ENCODE data around the gene TGFBRAP1.

TGFBRAP1 gene

DNA sequence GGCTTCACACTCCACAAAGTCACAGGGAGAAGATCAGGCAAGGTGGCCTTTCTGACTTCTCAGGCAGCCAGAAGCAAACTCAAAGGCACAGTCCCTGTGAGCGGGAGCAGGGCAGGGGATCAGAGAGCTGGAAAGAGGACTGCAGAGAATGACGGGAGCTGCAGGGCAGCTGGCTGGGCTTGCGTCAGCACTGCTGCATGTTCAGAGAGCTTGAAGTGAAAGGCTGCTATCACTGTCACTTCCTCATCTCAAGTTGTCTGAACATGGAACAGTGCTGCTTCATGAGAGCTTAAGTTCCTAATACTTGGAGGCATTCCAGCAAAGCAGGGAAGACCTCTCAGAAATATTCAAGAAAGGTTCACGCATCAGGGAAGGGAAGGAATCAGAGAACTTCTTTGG, 20.4 kb downstream of the TGFBRAP1 start:
- TF ChIP-seq, protein P1, sequence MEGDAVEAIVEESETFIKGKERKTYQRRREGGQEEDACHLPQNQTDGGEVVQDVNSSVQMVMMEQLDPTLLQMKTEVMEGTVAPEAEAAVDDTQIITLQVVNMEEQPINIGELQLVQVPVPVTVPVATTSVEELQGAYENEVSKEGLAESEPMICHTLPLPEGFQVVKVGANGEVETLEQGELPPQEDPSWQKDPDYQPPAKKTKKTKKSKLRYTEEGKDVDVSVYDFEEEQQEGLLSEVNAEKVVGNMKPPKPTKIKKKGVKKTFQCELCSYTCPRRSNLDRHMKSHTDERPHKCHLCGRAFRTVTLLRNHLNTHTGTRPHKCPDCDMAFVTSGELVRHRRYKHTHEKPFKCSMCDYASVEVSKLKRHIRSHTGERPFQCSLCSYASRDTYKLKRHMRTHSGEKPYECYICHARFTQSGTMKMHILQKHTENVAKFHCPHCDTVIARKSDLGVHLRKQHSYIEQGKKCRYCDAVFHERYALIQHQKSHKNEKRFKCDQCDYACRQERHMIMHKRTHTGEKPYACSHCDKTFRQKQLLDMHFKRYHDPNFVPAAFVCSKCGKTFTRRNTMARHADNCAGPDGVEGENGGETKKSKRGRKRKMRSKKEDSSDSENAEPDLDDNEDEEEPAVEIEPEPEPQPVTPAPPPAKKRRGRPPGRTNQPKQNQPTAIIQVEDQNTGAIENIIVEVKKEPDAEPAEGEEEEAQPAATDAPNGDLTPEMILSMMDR (IDR thresholded peaks at IDR 0.05; ENCODE audit: control extremely low read depth, extremely low read depth, low read depth, missing control alignments), result no peak
- no peak for DNase-seq (ENCODE audit: extremely low spot score)
- ChIA-PET CTCF (interaction anchor here (1.1 to 4.0 kb wide), 4 partner anchors 9 to 34 kb away, joined by 3 to 27 read pairs (median 11); no protein-coding TSS in a partner anchor), POLR2A (no interaction called here)

DNA sequence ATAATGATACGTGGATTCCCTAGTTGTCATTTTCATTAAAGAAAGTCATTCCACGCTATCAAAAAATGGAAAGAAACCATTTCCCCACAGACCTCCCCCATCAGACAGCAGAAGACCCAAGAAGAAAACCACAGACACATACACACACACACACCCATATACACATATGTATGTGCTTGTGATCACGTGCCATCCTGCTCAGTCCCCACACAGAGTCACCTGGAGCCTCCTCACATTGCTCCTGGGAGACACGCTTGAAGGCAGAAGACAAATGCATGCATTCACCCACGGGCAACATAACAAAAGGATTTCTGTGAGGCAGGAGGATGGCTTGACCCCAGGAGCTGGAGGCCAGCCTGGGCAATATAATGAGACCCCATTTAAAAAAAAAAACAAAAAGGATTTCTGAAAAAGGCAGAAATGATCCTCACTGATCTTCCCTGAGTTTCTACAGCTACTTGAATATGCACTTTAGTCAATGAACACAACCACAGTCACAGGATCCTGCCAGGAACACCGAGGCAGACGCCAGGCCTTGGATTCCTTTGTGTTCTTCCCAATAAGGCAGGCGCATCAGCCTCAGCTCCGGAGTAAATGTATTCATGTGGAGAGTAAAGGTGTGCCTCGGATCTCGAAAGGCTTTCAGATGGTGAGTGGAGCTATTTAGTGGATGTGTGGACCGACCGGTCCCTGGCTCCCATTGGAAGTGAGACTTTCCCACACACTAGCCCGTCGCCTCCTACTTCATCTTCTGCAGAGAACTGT, 21.0 kb downstream of the TGFBRAP1 start:
- TF ChIP-seq, protein P1 (IDR thresholded peaks at IDR 0.05; ENCODE audit: control extremely low read depth, extremely low read depth, low read depth, missing control alignments), result no peak
- POLR2A ChIA-PET, result no interaction called here
- no peak for DNase-seq (ENCODE audit: extremely low spot score)
- CTCF ChIA-PET, result interaction anchor here (1.1 to 4.0 kb wide), 3 partner anchors 9 to 33 kb away, joined by 3 to 27 read pairs (median 16); no protein-coding TSS in a partner anchor

DNA sequence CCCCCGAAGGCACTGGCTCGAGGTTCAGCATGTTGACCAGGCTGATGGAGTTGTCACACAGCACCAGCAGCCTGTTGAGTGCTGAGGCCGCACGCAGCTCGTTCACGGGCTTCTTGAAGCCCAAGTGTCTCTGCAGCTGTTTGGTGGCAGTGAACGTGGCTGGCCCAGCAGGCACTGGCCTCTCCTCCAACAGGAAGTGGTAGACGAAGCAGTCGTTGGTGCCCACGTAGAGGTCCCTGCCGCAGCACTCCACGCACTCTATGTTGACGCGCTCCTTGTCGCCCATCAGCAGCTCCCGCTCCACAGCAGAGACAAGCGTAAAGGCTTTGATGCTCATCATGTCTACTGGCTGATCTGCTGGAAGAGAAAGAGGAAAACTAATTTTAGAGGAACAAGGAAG, 21.6 kb downstream of the TGFBRAP1 start:
- DNase-seq (ENCODE audit: extremely low spot score), result no peak
- TF ChIP-seq, protein P1 (IDR thresholded peaks at IDR 0.05; ENCODE audit: control extremely low read depth, extremely low read depth, low read depth, missing control alignments), result no peak
- ChIA-PET CTCF (interaction anchor here (1.1 to 3.4 kb wide), 2 partner anchors 13 to 32 kb away, joined by 3 to 16 read pairs; no protein-coding TSS in a partner anchor), POLR2A (no interaction called here)

DNA sequence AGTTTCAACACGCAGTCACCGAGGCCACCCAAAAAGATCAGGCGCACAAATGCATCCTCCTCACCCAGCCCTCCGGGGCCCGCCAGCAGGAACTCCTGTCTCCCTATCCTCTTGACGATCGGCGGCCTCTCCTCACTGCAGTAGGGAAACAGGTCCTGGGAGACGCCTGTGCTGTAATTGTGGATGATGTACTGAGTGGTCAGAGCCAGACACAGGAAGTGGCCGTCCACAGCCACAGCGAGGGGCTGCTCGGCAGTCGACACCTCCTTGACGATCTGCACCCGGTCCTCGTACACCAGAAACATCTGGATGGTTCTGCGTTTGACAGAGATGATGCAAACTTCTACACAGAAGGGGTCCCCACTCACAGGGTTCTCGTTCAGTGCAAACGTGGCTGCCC, 22.0 kb downstream of the TGFBRAP1 start:
- no peak for DNase-seq (ENCODE audit: extremely low spot score)
- POLR2A ChIA-PET, result no interaction called here
- CTCF ChIA-PET, result interaction anchor here (1.0 kb wide), 1 partner anchor 10 kb away, joined by 4 read pairs; no protein-coding TSS in a partner anchor
- TF ChIP-seq, protein P1 (IDR thresholded peaks at IDR 0.05; ENCODE audit: control extremely low read depth, extremely low read depth, low read depth, missing control alignments), result no peak

DNA sequence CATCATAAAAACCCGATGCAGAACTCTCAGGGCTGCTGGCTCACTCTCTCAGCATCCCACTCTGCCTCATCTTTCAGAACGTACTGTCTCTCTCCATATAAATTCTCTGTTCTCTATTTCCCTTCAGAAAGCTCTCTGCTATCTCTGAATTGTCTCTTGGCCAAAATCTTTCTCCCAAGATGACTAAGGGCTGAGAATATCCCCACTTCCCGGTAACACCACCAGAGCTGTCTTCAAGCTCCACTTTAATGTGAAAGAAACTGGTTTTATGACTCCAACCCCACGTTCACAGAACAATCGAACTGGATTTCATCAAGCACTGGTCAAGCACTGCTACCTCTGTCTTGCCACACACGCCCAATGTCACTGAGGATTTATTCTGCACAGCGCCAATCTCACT, 22.4 kb downstream of the TGFBRAP1 start:
- DNase-seq (ENCODE audit: extremely low spot score), result no peak
- TF ChIP-seq, protein P1 (IDR thresholded peaks at IDR 0.05; ENCODE audit: control extremely low read depth, extremely low read depth, low read depth, missing control alignments), result no peak
- ChIA-PET POLR2A (no interaction called here), CTCF (interaction anchor here (1.0 to 1.1 kb wide), 2 partner anchors 9 to 29 kb away, joined by 3 to 4 read pairs; no protein-coding TSS in a partner anchor)

DNA sequence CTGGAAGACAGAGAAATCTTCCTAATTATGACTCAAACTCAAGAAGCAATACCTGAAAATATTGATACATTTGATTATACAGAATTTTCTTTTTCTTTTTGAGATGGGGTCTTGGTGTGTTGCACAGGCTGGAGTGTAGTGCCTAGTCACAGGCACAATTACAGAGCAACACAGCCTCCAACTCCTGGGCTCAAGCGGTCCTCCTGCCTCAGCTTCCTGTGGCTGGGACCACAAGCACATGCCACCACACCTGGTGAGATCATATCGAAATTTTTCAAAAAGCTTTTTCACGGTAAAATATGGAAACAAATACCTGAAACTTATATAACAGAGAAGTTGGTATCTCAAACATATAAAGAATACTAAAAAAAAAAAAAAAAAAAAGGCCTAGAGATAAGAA, 27.9 kb downstream of the TGFBRAP1 start:
- DNase-seq (ENCODE audit: extremely low spot score), result no peak
- TF ChIP-seq, protein P1 (IDR thresholded peaks at IDR 0.05; ENCODE audit: control extremely low read depth, extremely low read depth, low read depth, missing control alignments), result no peak
- ChIA-PET POLR2A (no interaction called here), CTCF (interaction anchor here (1.3 to 5.7 kb wide), 3 partner anchors 9 to 23 kb away, joined by 3 to 27 read pairs (median 11); no protein-coding TSS in a partner anchor)

All from GM10248 (cell line).